PC-3 (cell line): Measurements from ENCODE around the gene HDGF.

Experiments
- EZH2 ChIP-seq: fragments of 300-600 bp; sonication (generic); IDR thresholded peaks from one replicate; pipeline ENCODE4 v1.6.1; 2017; ENCODE audit warnings: antibody characterized with exemption, mild to moderate bottlenecking, low read length; ENCODE audit not compliant: unreplicated experiment
- TF ChIP-seq, protein P1 (sequence below): fragments of 300-600 bp; sonication (generic); conservative IDR thresholded peaks from 2 replicates; pipeline ENCODE4 v1.5.1; 2017; ENCODE audit warnings: antibody characterized with exemption, low read depth, mild to moderate bottlenecking, low read length

DNA sequence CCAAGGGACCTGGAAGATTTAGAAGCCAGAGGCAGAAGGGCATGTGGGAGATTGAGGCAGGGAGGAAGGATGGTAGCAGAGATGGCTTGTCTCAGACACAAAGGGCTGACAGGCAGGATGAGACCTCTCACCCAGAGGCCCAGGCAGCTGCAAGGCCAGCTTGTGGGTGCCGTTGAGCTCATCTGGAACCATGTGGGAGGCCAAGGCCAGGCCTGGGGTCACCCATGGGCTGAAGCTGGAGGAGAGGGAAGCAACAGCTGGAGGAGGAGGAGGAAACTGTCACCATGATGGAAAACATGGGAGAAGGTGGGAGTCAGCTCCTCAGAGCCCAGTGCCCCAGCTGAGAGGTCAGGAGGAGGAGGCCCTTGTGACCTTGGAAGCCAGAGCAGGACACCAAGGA is 52.5 kb downstream of the HDGF start:
- TF ChIP-seq, protein P1, sequence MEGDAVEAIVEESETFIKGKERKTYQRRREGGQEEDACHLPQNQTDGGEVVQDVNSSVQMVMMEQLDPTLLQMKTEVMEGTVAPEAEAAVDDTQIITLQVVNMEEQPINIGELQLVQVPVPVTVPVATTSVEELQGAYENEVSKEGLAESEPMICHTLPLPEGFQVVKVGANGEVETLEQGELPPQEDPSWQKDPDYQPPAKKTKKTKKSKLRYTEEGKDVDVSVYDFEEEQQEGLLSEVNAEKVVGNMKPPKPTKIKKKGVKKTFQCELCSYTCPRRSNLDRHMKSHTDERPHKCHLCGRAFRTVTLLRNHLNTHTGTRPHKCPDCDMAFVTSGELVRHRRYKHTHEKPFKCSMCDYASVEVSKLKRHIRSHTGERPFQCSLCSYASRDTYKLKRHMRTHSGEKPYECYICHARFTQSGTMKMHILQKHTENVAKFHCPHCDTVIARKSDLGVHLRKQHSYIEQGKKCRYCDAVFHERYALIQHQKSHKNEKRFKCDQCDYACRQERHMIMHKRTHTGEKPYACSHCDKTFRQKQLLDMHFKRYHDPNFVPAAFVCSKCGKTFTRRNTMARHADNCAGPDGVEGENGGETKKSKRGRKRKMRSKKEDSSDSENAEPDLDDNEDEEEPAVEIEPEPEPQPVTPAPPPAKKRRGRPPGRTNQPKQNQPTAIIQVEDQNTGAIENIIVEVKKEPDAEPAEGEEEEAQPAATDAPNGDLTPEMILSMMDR: no peak
- TF ChIP-seq EZH2: no peak
